ENCODE data around the gene NUDT22.
A peak's percentile ranks its signal among the peaks of the same experiment; 100 is the strongest.

Gene NUDT22

GRCh38 chr11:64227405-64227956, 1.4 kb downstream of the NUDT22 start:
- DNase-seq (ENCODE audit: low read depth), result no peak

GRCh38 chr11:64229090-64229743, 3.1 kb downstream of the NUDT22 start:
- no peak for DNase-seq (ENCODE audit: low read depth)

- DNase-seq (ENCODE audit: low read depth), result no peak
These were observed 3.7 kb downstream of the NUDT22 start for GRCh38 chr11:64229744-64230170.

- peak; percentile 90 for DNase-seq (ENCODE audit: low read depth)
These were observed 4.3 kb downstream of the NUDT22 start, which contains the start of gene DNAJC4 for GRCh38 chr11:64230171-64230984. Gene DNAJC4, plus strand, starts transcription at chr11:64230548. Its CDS starts 307 bp downstream, at chr11:64230855.

- DNase-seq (ENCODE audit: low read depth), result no peak
These were observed 4.9 kb downstream of the NUDT22 start for GRCh38 chr11:64230985-64231365.

GRCh38 chr11:64231546-64231945, 5.5 kb downstream of the NUDT22 start:
- DNase-seq (ENCODE audit: low read depth), result no peak

GRCh38 chr11:64232182-64232966, 6.3 kb downstream of the NUDT22 start:
- no peak for DNase-seq (ENCODE audit: low read depth)

- DNase-seq (ENCODE audit: low read depth), result no peak
These were observed 6.9 kb downstream of the NUDT22 start for GRCh38 chr11:64232967-64233315.

GRCh38 chr11:64233913-64234586, 8.0 kb downstream of the NUDT22 start, which contains the start of gene VEGFB:
Gene VEGFB, plus strand, starts transcription at chr11:64234584. Its CDS starts 250 bp downstream, at chr11:64234834.
- DNase-seq (ENCODE audit: low read depth), result peak; percentile 68

- peak; percentile 34 for DNase-seq (ENCODE audit: low read depth)
These were observed 8.7 kb downstream of the NUDT22 start for GRCh38 chr11:64234647-64235379.

GRCh38 chr11:64235437-64236161, 9.5 kb downstream of the NUDT22 start:
- no peak for DNase-seq (ENCODE audit: low read depth)

GRCh38 chr11:64237484-64237951, 11.4 kb downstream of the NUDT22 start:
- DNase-seq (ENCODE audit: low read depth), result no peak

GRCh38 chr11:64238076-64238475, 12.0 kb downstream of the NUDT22 start:
- DNase-seq (ENCODE audit: low read depth), result no peak

GRCh38 chr11:64238999-64239398, 12.9 kb downstream of the NUDT22 start:
- DNase-seq (ENCODE audit: low read depth), result no peak

- no peak for DNase-seq (ENCODE audit: low read depth)
These were observed 13.8 kb downstream of the NUDT22 start for GRCh38 chr11:64239662-64240434.

- DNase-seq (ENCODE audit: low read depth), result peak; percentile 97
These were observed 14.6 kb downstream of the NUDT22 start, which contains the start of gene FKBP2 for GRCh38 chr11:64240435-64241240. Gene FKBP2, plus strand, starts transcription at chr11:64241095. Its CDS starts 1,293 bp downstream, at chr11:64242388.

- DNase-seq (ENCODE audit: low read depth), result peak; percentile 99
These were observed 15.1 kb downstream of the NUDT22 start for GRCh38 chr11:64241241-64241490.

- peak; percentile 57 for DNase-seq (ENCODE audit: low read depth)
These were observed 15.7 kb downstream of the NUDT22 start for GRCh38 chr11:64241491-64242374.

Data from EH (cell line).